Hematopoietic multipotent progenitor cell treated with erythropoietin and hydrocortisone succinate and interleukin-3 and kit ligand, for 4 days (in vitro differentiated cells): ENCODE data around the gene AMFR.

Experiments
- DNase-seq: peaks from one replicate; pipeline ENCODE4 v3.0.0-alpha.2; 2015

The AMFR gene

GRCh38 chr16:56328276-56329022 is 96.9 kb downstream of the AMFR start:
- no peak for DNase-seq

- DNase-seq: no peak
Measured at GRCh38 chr16:56327929-56328258, 97.5 kb downstream of the AMFR start.

DNA sequence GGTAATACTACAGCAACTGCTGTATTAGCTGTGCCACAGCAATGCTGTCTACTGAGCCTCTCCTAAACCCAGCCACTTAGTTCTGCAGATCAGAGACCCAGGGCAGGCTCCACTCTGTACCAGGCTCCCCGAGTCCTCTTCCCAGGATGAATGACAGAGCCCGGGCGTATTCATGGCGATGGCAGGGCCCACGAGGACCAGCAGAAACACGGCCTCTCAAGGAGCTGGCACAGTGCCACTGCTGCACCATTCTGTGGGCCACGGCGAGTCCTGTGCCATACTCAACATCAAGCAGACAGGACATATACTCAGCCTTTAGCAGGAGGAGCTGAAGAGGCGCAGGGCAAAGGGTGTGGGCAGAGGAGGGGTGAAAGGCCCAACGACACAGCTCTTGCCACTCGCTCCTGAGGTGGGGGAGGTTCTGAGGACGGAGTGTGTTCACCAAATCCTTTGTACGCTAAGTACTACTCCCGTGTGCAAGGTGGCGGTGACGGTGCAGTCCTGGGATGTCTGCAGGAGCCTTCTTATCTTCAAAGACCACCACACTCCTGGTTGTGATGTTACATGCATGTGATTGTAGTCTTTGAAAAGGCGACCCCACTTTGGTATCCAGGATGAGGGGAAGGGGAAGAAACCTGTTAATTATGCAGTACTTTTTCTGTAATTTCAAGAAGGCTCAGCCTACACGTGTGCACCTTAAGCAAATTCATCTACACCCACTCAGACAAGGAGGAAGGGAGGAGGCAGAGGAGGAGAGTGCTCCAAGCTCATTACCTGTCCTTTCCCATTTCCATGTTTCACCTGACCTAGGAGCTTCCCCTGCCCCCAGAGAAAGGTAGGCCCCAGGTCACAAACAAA is 98.0 kb downstream of the AMFR start:
- DNase-seq: no peak

- no peak for DNase-seq
Measured at GRCh38 chr16:56325956-56326355, 99.4 kb downstream of the AMFR start.

GRCh38 chr16:56324406-56324805 is 100.9 kb downstream of the AMFR start:
- no peak for DNase-seq

GRCh38 chr16:56321571-56321970 is 103.8 kb downstream of the AMFR start:
- DNase-seq: no peak

GRCh38 chr16:56320811-56321558 is 104.4 kb downstream of the AMFR start:
- peak; percentile 50 for DNase-seq

- DNase-seq: peak; percentile 56
Measured at GRCh38 chr16:56320056-56320455, 105.3 kb downstream of the AMFR start.

- peak; percentile 60 for DNase-seq
Measured at GRCh38 chr16:56319376-56319775, 106.0 kb downstream of the AMFR start.

DNA sequence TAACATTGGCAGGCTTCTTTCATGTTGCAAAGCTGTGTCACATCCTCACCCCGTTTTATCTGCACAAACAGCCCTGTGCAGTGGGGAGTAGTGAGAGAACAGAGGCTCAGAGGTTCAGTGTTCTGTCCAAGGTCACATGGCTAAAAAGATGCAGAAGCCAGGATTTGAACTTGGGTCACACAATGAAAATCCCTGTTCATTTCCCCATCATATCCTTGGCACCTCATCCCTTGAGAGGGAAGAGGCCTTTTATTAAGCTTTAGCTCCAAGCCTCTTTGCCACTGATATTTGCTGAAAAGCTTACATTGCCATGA is 106.6 kb downstream of the AMFR start:
- DNase-seq: no peak

- DNase-seq: peak; percentile 88
Measured at GRCh38 chr16:56317998-56318826, 107.1 kb downstream of the AMFR start.

GRCh38 chr16:56316545-56316944 is 108.8 kb downstream of the AMFR start:
- no peak for DNase-seq

DNA sequence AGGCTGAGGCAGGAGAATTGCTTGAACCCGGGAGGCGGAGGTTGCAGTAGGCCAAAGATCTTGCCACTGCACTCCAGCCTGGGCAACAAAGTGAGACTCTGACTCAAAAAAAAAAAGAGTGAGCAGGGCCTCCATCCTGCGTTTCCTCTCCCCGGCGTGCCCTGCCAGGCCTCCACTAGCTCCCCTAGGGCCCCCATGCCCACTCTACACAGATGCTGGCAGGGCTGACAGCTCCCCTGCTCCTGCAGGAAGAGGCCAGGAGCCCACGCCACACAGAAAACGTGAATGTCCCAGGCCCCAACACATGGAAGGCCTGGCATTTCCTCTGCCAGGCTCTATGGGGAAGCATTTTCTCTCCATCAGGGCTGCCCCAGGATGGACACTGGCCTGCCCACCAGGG is 109.4 kb downstream of the AMFR start:
- no peak for DNase-seq

- no peak for DNase-seq
Measured at GRCh38 chr16:56314244-56314850, 111.0 kb downstream of the AMFR start.

DNA sequence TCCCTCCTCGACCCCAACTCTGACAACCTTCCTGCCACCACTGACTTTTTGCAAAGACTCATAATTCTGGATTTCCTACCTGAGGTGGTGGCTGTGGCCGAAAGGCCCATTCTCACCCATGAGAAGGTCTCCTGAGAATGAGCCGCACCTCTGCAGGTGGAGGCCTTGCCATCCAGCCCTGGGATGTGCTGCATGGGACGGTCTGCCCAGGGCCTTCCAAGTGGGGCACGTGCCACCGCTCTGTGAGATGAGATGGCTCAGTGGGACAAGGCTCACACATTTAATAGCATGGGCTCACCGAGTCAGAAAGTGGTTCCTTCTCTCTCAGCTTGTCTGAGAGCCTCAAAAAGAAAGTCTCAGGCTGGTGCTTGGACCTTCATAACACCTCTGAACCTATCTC is 112.8 kb downstream of the AMFR start:
- DNase-seq: no peak

- DNase-seq: no peak
Measured at GRCh38 chr16:56312028-56312300, 113.4 kb downstream of the AMFR start.
